HG03097 (cell line): ENCODE data around the gene ROBO1.
"Not testable (repeated sequence)": the region's sequence is repeated elsewhere in the genome, so short reads cannot be mapped to it uniquely, and the experiment has no call there.

Source experiments
- ATAC-seq: cut with Tn5 transposase; IDR thresholded peaks from one replicate; pipeline ENCODE4 v1.9.1; 2021; ENCODE audit not compliant: unreplicated experiment, low FRiP score

The ROBO1 gene

GRCh38 chr3:78900426-78900825 lies 867.4 kb downstream of the ROBO1 start:
- no peak for ATAC-seq

DNA sequence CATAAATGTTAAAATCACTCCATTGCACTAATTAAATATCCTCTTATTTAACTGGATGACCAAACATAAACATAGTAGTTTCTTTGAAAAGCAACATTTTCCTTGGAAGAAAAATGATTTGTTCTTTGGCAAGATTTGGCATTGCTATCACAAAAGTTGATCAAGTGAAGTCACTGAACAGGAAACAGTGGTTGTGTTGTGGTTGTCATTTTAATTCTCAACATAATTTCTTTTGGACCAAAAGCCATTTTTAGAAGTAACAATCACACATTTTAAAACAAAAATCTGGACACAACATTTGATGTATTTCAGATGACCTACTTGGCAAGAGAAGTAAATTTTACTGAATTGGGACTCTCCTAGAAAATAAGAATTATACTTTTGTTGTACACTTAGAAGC lies 872.3 kb downstream of the ROBO1 start:
- no peak for ATAC-seq

DNA sequence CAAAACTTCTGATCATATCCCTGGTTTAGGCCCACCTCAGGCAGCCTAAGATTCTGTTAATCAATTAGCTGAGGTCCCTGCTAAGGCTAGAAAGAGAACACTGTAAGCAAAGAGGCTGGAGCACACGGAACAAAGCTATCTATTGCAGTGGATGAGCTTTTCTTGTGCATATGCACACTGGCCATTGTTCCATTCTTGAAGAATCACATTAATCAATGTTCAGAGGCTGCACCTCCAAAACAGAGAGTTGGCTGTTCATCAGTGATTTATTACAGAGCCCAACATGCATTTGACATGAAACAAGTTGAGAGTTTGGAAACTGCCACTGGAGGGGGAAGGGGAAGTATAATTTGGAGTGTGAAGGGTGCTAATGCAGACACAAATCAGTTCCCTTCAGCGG lies 873.0 kb downstream of the ROBO1 start:
- ATAC-seq = no peak

DNA sequence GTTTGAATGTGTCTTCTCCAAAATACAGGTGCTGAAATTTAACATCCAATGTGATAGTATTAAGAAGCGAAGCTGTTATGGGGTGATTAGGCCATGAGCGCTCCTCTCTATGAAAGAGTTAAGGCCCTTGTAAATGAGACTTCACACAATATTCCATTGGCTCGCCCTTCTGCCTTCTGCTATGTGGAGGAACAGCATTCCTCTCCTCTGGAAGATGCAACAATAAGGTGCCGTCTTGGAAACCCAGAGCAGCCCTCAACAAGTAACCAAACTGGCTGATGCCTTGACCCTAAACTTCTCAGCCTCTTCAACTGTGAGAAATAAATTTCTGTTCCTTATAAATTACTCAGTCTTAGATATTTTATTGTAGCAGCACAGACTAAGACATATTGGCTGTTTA lies 874.6 kb downstream of the ROBO1 start:
- ATAC-seq = no peak

GRCh38 chr3:78889348-78889747 lies 878.5 kb downstream of the ROBO1 start:
- no peak for ATAC-seq

GRCh38 chr3:78888635-78889034 lies 879.2 kb downstream of the ROBO1 start:
- ATAC-seq = no peak

- no peak for ATAC-seq
These were observed 880.2 kb downstream of the ROBO1 start for GRCh38 chr3:78887547-78888011.

- ATAC-seq = no peak
These were observed 880.8 kb downstream of the ROBO1 start for GRCh38 chr3:78887029-78887428.

DNA sequence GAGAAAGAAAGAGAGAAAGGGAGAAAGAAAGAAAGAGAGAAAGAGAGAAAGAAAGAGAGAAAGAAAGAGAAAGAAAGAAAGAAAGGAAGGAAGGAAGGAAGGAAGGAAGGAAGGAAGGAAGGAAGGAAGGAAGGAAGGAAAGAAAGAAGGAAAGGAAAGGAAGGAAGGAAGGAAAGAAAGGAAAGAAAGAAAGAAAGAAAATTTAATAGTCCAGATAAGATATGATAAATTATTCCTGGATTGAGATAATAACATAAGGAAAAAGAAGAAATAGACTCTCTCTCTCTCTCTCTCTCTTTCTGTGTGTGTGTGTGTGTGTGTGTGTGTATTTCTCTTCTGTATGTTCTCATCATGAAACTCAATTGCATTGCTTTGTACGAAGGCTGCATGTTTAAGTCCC lies 883.2 kb downstream of the ROBO1 start:
- not testable (repeated sequence) for ATAC-seq

- ATAC-seq = no peak
These were observed 885.5 kb downstream of the ROBO1 start for GRCh38 chr3:78882251-78882650.

- ATAC-seq = no peak
These were observed 886.3 kb downstream of the ROBO1 start for GRCh38 chr3:78881501-78881900.

DNA sequence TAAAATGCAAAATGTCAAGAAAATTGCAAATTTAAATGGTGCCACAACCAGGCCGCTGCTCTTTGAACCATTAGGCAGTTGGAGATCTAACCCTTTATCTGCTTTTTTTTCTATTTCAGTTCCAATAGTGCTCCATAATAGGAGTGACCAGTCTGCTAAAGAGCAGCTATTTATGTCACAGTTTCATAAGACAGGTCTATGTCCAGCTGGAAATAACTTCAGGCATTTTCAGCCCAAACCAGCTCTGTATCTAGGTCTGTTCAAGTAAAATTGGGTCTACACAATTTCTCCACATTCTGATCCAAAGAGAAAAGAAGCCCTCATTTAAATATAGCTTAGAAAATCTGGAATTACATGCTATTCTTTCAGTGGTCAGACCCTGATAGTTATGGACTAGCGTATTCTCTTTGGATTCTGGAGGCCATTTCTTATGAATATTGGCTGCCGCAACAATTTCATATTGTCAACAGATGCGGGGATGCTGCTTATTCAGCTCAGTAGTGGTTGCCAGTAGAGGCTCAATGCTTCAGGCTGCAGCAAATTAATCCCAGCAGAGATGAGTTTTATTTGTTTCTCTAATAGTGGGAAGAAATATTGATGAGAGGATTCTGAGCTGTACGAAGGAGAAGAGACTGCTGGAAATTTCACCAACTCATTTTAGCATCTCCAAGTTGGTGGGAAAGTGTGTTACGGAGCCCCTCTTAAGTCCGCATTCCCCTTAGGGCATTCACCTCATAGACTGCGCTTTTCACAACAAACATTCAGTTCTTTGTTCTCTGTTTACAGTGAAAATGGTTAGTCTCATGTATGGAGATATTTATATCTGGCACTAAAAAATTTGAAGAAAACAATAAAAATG lies 887.0 kb downstream of the ROBO1 start:
- ATAC-seq = no peak

DNA sequence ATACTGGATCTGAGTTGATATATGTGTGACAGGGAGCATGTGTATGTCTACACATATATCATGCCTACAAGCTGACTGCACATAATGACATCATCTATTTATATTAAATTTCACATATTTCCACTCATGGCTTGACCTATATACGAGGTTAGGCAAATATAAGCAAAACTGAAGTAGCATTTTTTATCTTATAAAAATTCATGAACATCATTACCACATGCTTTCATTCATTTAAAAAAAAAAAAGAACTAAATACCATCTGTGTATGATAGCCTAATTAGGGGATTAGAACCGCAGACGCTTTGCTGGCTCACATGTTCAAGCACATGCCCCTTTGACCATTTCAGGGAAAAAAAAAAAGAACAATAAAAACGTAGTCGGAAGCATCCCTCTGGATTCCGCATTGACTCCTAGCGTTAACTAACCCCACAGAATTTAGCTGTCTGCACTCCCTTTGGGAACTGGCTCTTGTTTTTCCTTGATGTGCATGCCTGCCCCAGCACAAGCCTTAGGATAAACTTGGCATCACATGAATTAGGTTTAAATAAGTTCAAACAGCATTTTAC lies 888.4 kb downstream of the ROBO1 start:
- ATAC-seq = no peak

DNA sequence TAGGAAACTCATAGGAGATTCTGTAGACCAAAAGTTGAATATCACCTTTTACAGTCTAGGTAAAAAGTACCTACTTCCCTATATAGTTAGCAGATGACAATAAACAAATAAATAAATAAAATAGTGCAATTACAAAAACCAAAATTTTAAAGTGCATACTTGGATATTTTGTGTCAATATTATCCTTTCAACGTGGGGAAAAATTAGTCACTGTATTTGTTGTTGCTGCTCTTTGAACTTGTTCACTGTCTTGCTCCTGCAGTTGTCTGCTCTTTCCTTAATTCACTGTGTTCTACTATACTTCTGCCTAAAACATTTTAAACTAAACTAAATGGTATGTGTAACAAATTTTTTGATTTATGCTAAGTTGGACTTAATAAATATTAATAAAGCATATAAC lies 889.0 kb downstream of the ROBO1 start:
- ATAC-seq = no peak

GRCh38 chr3:78878011-78878410 lies 889.8 kb downstream of the ROBO1 start:
- no peak for ATAC-seq

- no peak for ATAC-seq
These were observed 891.9 kb downstream of the ROBO1 start for GRCh38 chr3:78875851-78876250.

- ATAC-seq = no peak
These were observed 892.4 kb downstream of the ROBO1 start for GRCh38 chr3:78875436-78875835.

DNA sequence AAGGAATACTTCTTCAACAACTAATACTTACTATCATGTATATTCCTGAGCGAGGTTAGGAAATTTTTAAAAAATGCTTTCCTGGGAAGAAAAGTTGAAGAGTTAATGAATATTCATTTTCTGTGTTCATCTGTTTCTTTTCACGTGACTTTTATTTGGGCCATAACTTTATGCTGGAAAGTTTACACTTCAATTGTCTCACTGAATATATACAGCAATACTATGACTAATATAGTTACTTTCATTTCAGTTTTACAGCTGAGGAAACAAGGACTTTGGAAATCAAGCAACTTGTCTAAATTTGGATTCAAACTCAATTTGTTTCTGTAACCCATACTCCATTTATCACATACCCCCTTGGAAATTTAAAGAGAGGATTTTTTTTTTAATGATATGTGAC lies 894.2 kb downstream of the ROBO1 start:
- ATAC-seq = no peak

DNA sequence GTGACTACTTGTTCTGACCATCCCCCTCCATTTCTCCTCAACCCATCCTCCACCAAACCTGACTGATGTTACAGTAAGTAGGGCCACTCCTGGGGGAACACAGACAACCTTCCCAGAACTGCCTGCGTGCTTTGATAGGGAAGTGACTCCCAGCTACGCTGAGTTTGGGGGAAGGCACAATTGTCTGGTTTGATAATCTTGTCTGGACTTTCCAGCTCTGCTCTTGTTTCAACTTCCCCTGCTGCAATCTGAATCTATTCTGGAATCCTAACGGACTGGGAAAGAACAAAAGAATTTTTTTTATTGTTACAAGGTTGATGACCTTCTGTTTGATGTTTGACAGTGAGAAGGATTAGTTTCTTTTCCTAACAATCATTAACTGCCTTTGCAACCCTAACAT lies 895.6 kb downstream of the ROBO1 start:
- ATAC-seq = no peak

DNA sequence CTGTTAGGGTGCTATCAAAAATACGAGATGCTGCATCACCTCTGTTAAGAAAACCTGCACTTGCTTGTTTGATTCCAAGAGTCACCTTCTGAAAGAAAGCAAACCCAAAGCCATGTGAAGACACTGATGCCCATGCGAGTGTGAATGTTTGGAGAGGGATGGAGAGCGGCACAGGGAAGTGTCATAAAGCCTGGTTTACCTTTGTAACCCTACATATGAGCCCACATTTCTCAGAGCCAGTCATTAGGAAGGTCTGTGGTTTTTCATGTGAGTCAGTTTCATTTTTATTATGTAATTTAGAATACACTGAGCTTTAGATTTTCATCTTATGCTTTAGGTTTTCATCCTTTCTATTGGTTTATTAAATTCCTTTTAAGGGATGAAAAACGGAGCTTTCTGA lies 896.8 kb downstream of the ROBO1 start:
- ATAC-seq = no peak

- no peak for ATAC-seq
These were observed 897.3 kb downstream of the ROBO1 start for GRCh38 chr3:78870484-78870883.

DNA sequence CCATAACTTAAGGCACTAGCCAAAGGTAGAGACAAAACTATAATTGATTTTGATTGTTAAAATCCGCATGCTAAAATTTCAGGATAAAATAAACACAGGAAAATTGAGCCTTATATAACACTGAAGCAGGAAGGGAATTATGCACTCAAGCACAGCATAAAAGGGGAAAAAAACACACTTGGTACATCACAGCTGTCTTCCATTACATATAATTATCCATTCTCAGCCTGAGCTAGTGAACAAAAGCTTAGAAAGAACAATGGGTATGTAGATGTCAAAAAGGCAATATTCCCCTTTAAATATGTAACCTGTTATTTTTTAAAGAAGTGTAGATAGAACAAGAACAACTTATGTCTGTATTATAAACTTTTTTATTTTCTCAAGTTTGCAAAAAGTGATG lies 899.2 kb downstream of the ROBO1 start:
- no peak for ATAC-seq
